ENCODE measurements around the gene ACSL6.

ACSL6 gene

GRCh38 chr5:132013006-132013689, 1.7 kb upstream of the ACSL6 start:
- no peak for DNase-seq

- DNase-seq: no peak
Observed at GRCh38 chr5:132012371-132013005, 1.0 kb upstream of the ACSL6 start.

GRCh38 chr5:132010989-132011621, 353 bp downstream of the ACSL6 start:
- DNase-seq: no peak

GRCh38 chr5:132010645-132010988, 841 bp downstream of the ACSL6 start:
- peak in 1 of 2 donors; percentile 10 for DNase-seq

- peak in 1 of 2 donors; percentile 8 for DNase-seq
Observed at GRCh38 chr5:132009706-132010405, 1.6 kb downstream of the ACSL6 start.

- peak in 1 of 2 donors; percentile 4 for DNase-seq
Observed at GRCh38 chr5:132008961-132009680, 2.3 kb downstream of the ACSL6 start.

- DNase-seq: no peak
Observed at GRCh38 chr5:132008163-132008473, 3.3 kb downstream of the ACSL6 start.

- DNase-seq: peak; percentile 79 to 80
Observed at GRCh38 chr5:132007399-132008162, 3.9 kb downstream of the ACSL6 start.

- no peak for DNase-seq
Observed at GRCh38 chr5:132006331-132007120, 4.9 kb downstream of the ACSL6 start.

GRCh38 chr5:132005591-132005990, 5.9 kb downstream of the ACSL6 start:
- no peak for DNase-seq

GRCh38 chr5:132003982-132004381, 7.5 kb downstream of the ACSL6 start:
- no peak for DNase-seq

- DNase-seq: no peak
Observed at GRCh38 chr5:132003170-132003744, 8.2 kb downstream of the ACSL6 start.

- no peak for DNase-seq
Observed at GRCh38 chr5:132002757-132003156, 8.7 kb downstream of the ACSL6 start.

- no peak for DNase-seq
Observed at GRCh38 chr5:132001647-132002561, 9.6 kb downstream of the ACSL6 start.

GRCh38 chr5:132000677-132001453, 10.6 kb downstream of the ACSL6 start:
- peak; percentile 37 to 64 for DNase-seq

- DNase-seq: no peak
Observed at GRCh38 chr5:132000241-132000490, 11.3 kb downstream of the ACSL6 start.

- no peak for DNase-seq
Observed at GRCh38 chr5:131999441-132000240, 11.8 kb downstream of the ACSL6 start.

GRCh38 chr5:131999041-131999440, 12.4 kb downstream of the ACSL6 start:
- DNase-seq: no peak

All from CD4-positive, alpha-beta T cell treated with Interleukin-4 for 1 hour (primary cell).